ENCODE measurements around the gene JMY.

Gene JMY

DNA sequence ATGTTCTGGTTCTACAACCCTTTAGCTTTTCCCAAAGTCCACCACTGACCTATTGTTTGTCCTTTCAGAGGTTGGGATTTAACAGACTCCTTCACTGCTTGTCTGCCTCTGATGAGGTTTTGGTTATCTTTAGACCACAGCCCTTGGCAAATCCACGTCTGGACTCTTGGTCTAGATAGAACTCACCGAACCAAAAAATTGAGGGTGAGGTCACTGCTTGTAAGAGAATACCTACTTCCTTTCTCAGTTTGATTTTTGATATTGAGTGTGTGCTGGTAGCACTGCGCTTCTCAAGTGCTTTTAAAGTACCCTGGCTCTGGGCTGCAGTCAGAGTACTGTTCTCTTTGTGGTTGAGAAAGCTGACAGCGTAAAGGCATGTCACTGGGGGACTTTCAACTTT, 61.7 kb downstream of the JMY start:
- H3K4me1 ChIP-seq (ENCODE audit: control insufficient read depth, low read depth, low read length): no peaks in the 10 kb centered on the region
- H3K9me3 ChIP-seq (ENCODE audit: control insufficient read depth, low read depth, low read length): no peaks in the 10 kb centered on the region
- H3K9ac ChIP-seq (ENCODE audit: low read length): no peak overlapping the region
- no peak overlapping the region for H3K4me3 ChIP-seq (ENCODE audit: low read length)
- peaks cover 12% of the 10 kb centered on the region for H3K36me3 ChIP-seq (ENCODE audit: control insufficient read depth, low read depth, low read length)
- H3K27ac ChIP-seq (ENCODE audit: low read length): no peak overlapping the region
- no peaks in the 10 kb centered on the region for H3K27me3 ChIP-seq (ENCODE audit: control insufficient read depth, insufficient read depth, low read length)

DNA sequence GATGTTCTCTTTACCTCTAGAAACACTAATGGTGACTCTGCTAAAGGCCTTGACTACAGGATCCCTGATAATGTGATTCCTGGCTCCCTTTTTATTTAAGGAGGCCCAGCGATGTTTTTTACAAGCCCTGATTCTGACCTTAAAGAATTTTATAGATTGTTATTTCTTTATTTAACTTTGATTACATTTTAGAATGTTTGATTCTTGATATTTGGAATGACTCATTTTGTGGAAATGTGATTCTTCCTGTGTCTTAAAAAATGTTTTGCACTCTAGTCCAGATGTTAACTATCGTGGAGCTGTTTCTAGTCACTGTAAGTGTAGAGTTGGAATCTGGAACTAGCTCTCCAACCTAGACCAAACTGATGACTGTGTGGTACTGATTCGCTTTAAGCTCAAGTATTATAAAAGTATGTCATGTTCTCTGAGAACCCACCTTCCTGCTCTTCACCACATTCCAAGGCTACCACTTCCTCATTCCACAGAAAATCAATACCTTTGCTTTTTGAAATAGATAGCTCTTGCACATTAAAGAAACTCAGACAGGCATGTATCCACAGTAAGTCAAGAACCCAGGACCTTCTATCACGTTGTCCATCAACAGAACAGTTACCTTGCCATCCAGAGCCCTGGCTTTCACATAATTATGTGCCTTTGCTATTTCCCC, 65.2 kb downstream of the JMY start:
- no peaks in the 10 kb centered on the region for H3K9me3 ChIP-seq (ENCODE audit: control insufficient read depth, low read depth, low read length)

DNA sequence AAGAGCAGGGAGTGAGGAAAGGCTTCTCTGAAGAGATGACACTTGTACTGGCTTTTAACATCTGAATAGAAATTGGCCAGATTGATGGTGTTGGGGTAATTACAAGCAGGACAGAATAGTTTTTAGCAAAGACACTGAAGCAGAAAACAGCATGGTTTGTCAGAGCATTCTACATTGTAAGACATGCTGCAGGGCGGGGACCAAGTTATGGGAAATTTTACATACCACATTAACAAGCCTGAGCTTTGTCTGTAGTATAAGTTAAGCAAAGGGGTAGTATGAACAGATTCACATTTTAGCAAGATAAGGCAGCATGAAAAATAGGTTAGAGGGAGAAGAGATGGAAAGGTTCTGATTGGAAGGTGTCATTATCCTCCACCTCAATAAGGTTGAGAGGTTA, 66.5 kb downstream of the JMY start:
- Histone ChIP-seq H3K36me3 (ENCODE audit: control insufficient read depth, low read depth, low read length) (peaks cover 18% of the 10 kb centered on the region), H3K27ac (ENCODE audit: low read length) (no peak overlapping the region)

More for the DNA sequence above, 65.2 kb downstream of the JMY start:
- no peaks in the 10 kb centered on the region for H3K4me1 ChIP-seq (ENCODE audit: control insufficient read depth, low read depth, low read length)
- H3K27ac ChIP-seq (ENCODE audit: low read length): no peak overlapping the region
- H3K27me3 ChIP-seq (ENCODE audit: control insufficient read depth, insufficient read depth, low read length): no peaks in the 10 kb centered on the region
- no peak overlapping the region for H3K9ac ChIP-seq (ENCODE audit: low read length)
- no peak overlapping the region for H3K4me3 ChIP-seq (ENCODE audit: low read length)
- H3K36me3 ChIP-seq (ENCODE audit: control insufficient read depth, low read depth, low read length): peaks cover 12% of the 10 kb centered on the region

DNA sequence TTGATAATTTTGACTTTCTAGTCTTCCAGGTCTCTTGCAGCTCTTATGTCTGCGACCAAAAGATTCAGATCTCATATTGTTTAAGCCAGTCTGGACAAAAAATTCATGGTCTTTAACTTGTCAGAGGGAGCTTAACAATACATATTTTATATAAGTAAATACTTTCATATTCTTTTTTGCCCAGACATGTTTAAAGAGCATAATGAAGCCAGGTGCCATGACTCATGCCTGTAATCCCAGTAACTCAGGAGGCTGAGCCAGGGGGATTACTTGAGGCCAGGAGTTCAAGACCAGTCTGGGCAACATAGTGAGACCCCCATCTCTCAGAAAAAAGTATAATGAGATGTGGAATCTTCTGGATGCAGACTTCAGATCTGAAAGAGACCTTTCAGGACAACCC, 69.8 kb downstream of the JMY start:
- no peak overlapping the region for H3K4me3 ChIP-seq (ENCODE audit: low read length)
- H3K9me3 ChIP-seq (ENCODE audit: control insufficient read depth, low read depth, low read length): no peaks in the 10 kb centered on the region
- H3K4me1 ChIP-seq (ENCODE audit: control insufficient read depth, low read depth, low read length): no peaks in the 10 kb centered on the region
- H3K36me3 ChIP-seq (ENCODE audit: control insufficient read depth, low read depth, low read length): peaks cover 13% of the 10 kb centered on the region
- H3K27ac ChIP-seq (ENCODE audit: low read length): no peak overlapping the region
- no peaks in the 10 kb centered on the region for H3K27me3 ChIP-seq (ENCODE audit: control insufficient read depth, insufficient read depth, low read length)
- H3K9ac ChIP-seq (ENCODE audit: low read length): no peak overlapping the region

More for the DNA sequence above, 66.5 kb downstream of the JMY start:
- no peaks in the 10 kb centered on the region for H3K4me1 ChIP-seq (ENCODE audit: control insufficient read depth, low read depth, low read length)
- H3K9ac ChIP-seq (ENCODE audit: low read length): no peak overlapping the region
- no peak overlapping the region for H3K4me3 ChIP-seq (ENCODE audit: low read length)
- H3K27me3 ChIP-seq (ENCODE audit: control insufficient read depth, insufficient read depth, low read length): no peaks in the 10 kb centered on the region
- H3K9me3 ChIP-seq (ENCODE audit: control insufficient read depth, low read depth, low read length): no peaks in the 10 kb centered on the region

DNA sequence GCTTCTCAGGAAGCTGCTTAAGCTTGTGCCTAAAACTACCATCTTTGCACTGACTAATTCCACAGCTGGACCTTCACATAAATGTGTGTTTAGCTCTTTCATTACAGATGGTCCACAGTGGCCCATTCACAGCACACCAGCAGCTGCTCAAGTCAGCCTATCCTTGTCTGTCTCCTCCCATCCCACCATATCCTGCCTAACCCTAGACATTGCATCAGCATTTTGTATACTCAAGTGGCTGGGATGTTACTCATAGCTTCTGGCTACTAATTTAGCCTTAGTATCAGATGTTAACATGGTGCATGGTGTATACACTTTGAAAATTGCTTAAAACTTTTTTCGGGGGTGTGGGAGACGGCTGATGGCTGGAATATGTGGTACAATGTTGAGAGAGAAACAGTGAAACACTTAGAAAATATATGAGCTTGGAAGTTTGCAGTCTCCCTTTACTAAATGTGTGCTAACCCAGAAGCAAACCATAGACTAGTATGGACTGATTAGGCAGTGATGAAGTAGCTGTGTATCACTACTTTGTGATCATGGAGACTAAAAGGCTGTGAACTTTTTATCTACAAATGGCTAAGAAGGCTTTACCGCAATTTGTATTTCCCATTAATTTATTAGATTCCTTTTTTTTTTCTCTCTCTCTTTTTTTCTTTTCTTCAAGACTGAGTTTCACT, 83.1 kb downstream of the JMY start:
- Histone ChIP-seq H3K4me3 (ENCODE audit: low read length) (no peak overlapping the region), H3K36me3 (ENCODE audit: control insufficient read depth, low read depth, low read length) (peaks cover 24% of the 10 kb centered on the region), H3K27me3 (ENCODE audit: control insufficient read depth, insufficient read depth, low read length) (no peaks in the 10 kb centered on the region), H3K4me1 (ENCODE audit: control insufficient read depth, low read depth, low read length) (no peaks in the 10 kb centered on the region), H3K9me3 (ENCODE audit: control insufficient read depth, low read depth, low read length) (no peaks in the 10 kb centered on the region), H3K27ac (ENCODE audit: low read length) (no peak overlapping the region), H3K9ac (ENCODE audit: low read length) (no peak overlapping the region)

DNA sequence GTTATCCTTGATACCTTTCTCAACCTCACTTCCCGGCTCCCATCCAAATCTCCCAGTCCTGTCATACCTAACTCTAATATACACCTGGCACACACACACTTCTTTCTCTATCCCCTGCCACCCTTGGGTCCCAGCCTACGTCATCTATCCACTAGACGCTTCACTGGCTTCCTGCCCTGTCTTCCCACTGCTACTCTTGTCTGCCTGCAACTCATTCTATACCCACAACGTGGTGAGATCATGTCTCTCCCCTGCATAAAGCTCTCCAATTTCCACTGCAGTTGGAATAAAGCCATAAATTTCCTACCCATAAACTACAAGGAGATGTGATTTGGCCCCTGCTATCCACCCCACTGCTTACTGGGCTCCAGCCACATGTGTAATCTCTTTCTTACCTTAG, 93.5 kb downstream of the JMY start:
- Histone ChIP-seq H3K9ac (ENCODE audit: low read length) (no peak overlapping the region), H3K4me3 (ENCODE audit: low read length) (no peak overlapping the region), H3K27ac (ENCODE audit: low read length) (no peak overlapping the region), H3K9me3 (ENCODE audit: control insufficient read depth, low read depth, low read length) (no peaks in the 10 kb centered on the region), H3K36me3 (ENCODE audit: control insufficient read depth, low read depth, low read length) (no peaks in the 10 kb centered on the region), H3K27me3 (ENCODE audit: control insufficient read depth, insufficient read depth, low read length) (no peaks in the 10 kb centered on the region), H3K4me1 (ENCODE audit: control insufficient read depth, low read depth, low read length) (no peaks in the 10 kb centered on the region)

DNA sequence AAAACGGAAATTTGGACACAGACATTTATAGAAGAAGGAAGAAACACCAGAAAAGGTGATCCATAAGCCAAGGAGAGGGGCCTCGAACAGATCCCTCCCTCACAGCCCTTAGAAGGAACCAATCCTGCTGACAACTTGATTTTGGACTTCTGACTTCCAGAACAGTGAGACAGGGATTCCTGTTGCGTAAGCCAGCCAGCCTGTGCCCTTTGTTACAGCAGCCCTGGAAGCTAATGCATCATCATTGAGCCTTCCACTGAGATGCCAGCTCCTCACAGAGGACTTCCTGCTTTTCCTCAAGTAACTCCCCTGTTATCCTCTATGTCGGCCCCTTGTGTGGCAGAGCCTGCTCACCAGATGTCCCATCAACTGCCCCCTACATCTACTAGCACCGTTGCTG, 94.1 kb downstream of the JMY start:
- Histone ChIP-seq H3K27ac (ENCODE audit: low read length) (no peak overlapping the region), H3K36me3 (ENCODE audit: control insufficient read depth, low read depth, low read length) (no peaks in the 10 kb centered on the region), H3K27me3 (ENCODE audit: control insufficient read depth, insufficient read depth, low read length) (no peaks in the 10 kb centered on the region), H3K9me3 (ENCODE audit: control insufficient read depth, low read depth, low read length) (no peaks in the 10 kb centered on the region), H3K4me3 (ENCODE audit: low read length) (no peak overlapping the region), H3K9ac (ENCODE audit: low read length) (no peak overlapping the region), H3K4me1 (ENCODE audit: control insufficient read depth, low read depth, low read length) (no peaks in the 10 kb centered on the region)

DNA sequence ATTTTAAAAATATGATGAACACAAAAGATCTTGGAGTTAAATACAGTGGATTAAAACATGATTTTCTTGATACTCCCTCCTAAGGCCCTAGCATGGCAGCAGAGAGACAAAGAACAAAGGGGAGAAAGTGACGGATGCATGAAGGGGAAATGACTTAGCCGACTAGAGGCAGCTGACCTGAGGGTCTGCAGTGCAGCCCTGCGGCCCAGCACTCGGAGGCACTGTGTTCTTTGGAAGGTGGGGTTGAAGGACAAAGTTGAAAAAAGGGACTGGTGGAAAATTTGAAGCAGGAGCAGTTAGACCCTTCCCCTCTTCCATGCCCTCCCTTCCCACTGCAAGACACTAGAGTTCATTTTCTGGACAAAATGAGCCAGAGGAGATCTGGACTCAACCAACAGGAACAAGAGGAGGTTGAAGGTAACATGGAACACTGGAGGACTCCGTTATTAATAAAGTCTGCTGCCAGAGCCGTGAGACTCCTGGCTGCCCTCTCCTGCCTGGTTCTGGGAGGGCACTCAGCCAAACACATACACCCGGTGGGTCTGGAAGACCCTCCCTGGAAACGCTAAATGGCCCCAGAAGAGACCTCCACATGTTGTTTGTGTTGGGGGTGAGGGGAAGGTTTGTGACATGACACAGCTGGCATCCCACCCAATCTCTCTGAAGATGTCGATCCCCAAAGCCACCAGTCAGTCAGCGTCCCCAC, 98.1 kb downstream of the JMY start:
- no peak overlapping the region for H3K4me3 ChIP-seq (ENCODE audit: low read length)
- H3K27ac ChIP-seq (ENCODE audit: low read length): no peak overlapping the region
- H3K9ac ChIP-seq (ENCODE audit: low read length): no peak overlapping the region
- H3K9me3 ChIP-seq (ENCODE audit: control insufficient read depth, low read depth, low read length): no peaks in the 10 kb centered on the region
- no peaks in the 10 kb centered on the region for H3K4me1 ChIP-seq (ENCODE audit: control insufficient read depth, low read depth, low read length)
- no peaks in the 10 kb centered on the region for H3K36me3 ChIP-seq (ENCODE audit: control insufficient read depth, low read depth, low read length)
- H3K27me3 ChIP-seq (ENCODE audit: control insufficient read depth, insufficient read depth, low read length): no peaks in the 10 kb centered on the region

DNA sequence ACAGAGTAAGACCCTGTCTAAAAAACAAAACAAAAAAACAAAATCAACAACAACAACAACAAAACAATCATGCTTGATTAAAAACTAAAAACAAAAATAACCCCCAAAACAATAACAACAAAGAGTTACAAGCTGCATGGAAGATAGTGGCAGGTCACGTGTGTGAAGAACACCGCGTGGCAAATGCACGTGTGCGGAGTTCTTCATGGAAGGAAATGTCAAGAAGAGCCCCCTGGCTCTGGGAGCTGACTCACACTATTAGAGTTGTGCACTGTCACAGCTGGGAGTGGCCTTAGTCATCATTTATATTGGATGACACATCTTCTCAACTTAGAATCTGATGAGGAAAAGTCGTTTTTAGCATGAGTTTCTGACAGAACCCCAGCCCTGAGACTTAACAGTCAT, 110.5 kb downstream of the JMY start:
- Histone ChIP-seq H3K4me3 (ENCODE audit: low read length) (no peak overlapping the region), H3K27me3 (ENCODE audit: control insufficient read depth, insufficient read depth, low read length) (no peaks in the 10 kb centered on the region), H3K9ac (ENCODE audit: low read length) (no peak overlapping the region), H3K36me3 (ENCODE audit: control insufficient read depth, low read depth, low read length) (no peaks in the 10 kb centered on the region), H3K4me1 (ENCODE audit: control insufficient read depth, low read depth, low read length) (no peaks in the 10 kb centered on the region), H3K9me3 (ENCODE audit: control insufficient read depth, low read depth, low read length) (no peaks in the 10 kb centered on the region), H3K27ac (ENCODE audit: low read length) (no peak overlapping the region)

DNA sequence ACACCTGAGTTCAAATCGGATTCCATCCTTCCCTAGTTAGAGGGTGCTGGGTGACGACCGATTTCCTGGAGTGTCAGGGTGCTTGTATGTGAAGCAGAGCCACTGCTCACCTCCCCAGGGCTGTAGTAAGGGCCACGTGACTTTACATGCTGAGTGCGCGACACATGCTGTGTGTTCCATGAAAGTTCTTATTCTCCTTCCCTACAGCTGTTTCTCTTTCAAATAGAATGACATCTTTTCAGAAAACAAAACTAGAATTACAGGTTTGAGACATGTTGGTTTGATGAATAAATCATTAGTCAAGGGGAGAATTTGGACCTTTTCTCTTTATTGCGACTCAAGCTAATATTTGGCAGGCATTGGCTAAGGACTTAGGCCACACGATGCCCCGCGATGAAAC, 113.1 kb downstream of the JMY start:
- Histone ChIP-seq H3K9me3 (ENCODE audit: control insufficient read depth, low read depth, low read length) (peaks cover 3% of the 10 kb centered on the region), H3K4me1 (ENCODE audit: control insufficient read depth, low read depth, low read length) (no peaks in the 10 kb centered on the region), H3K9ac (ENCODE audit: low read length) (no peak overlapping the region), H3K27me3 (ENCODE audit: control insufficient read depth, insufficient read depth, low read length) (no peaks in the 10 kb centered on the region), H3K27ac (ENCODE audit: low read length) (no peak overlapping the region), H3K4me3 (ENCODE audit: low read length) (no peak overlapping the region), H3K36me3 (ENCODE audit: control insufficient read depth, low read depth, low read length) (no peaks in the 10 kb centered on the region)

DNA sequence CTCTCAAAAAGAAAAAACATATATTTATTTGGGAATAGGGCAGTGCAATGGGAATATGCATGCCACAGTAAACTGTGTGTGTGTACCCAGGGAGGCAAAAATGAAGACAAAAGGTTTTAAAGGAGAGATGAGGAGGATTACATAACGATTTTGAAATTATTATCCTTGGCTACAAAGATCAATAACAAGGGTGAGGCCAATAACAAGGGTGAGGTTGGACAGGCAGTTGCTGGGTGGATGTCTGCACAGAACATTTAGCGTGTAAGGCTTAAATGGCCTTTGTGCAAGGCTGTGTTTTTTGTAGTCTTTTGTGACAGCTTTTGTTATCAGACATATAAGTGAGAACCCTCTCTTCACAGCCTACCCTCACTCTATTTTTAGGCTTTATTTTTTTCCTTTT, 114.0 kb downstream of the JMY start:
- Histone ChIP-seq H3K9ac (ENCODE audit: low read length) (no peak overlapping the region), H3K27me3 (ENCODE audit: control insufficient read depth, insufficient read depth, low read length) (no peaks in the 10 kb centered on the region), H3K9me3 (ENCODE audit: control insufficient read depth, low read depth, low read length) (peaks cover 3% of the 10 kb centered on the region), H3K4me1 (ENCODE audit: control insufficient read depth, low read depth, low read length) (no peaks in the 10 kb centered on the region), H3K36me3 (ENCODE audit: control insufficient read depth, low read depth, low read length) (no peaks in the 10 kb centered on the region), H3K4me3 (ENCODE audit: low read length) (no peak overlapping the region), H3K27ac (ENCODE audit: low read length) (no peak overlapping the region)

All from iPS-18a (cell line).